T-helper 9 cell (primary cell): Measurements from ENCODE around the gene B4GALT5.
"Not testable (repeated sequence)": the region's sequence is repeated elsewhere in the genome, so short reads cannot be mapped to it uniquely, and the experiment has no call there.

ENCODE experiments used
- DNase-seq: peaks from one replicate; pipeline ENCODE4 v3.0.0-alpha.2; 2020

B4GALT5 gene

GRCh38 chr20:49656304-49656703 is 57.4 kb downstream of the B4GALT5 start:
- no peak for DNase-seq

GRCh38 chr20:49653925-49654434 is 59.7 kb downstream of the B4GALT5 start:
- DNase-seq: no peak

DNA sequence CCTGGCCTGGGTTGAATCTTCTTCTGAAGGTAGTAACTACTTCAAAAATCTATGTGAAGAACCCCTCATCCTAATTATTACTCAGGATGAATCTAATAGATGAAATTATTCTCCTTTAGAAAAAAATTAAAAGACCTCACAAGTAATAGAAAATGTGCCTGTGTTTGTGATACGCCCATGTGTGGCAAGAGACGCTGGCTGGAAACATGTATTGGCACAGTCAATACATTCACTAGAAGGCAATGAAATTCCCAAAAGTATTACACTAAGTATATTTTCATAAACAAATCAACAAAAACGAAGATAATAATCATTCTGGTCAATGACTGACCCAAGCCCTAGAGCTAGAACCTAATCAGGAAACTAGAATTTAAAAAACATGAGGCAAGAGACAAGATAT is 64.0 kb downstream of the B4GALT5 start:
- DNase-seq: no peak

DNA sequence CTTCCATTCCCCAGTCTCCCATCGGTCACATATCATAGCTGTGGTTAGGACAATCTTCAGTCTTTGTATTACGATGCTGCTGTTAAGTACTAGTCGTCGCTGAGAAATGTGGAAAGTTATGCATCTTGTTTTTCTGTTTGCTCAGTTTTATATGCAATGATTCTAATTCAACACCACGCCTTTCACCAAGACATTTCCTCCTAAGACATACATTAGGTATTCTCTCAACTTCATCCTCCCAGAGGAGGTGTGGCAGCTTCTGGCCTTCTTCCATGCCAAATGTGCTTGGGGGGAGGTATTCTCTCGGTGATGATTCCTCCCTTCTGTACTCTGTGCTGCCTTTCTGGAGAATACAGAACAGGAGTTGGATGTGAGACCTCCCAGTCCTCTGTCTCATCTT is 66.1 kb downstream of the B4GALT5 start:
- no peak for DNase-seq

GRCh38 chr20:49646528-49646927 is 67.2 kb downstream of the B4GALT5 start:
- no peak for DNase-seq

- no peak for DNase-seq
These were observed 67.6 kb downstream of the B4GALT5 start for GRCh38 chr20:49646126-49646525.

DNA sequence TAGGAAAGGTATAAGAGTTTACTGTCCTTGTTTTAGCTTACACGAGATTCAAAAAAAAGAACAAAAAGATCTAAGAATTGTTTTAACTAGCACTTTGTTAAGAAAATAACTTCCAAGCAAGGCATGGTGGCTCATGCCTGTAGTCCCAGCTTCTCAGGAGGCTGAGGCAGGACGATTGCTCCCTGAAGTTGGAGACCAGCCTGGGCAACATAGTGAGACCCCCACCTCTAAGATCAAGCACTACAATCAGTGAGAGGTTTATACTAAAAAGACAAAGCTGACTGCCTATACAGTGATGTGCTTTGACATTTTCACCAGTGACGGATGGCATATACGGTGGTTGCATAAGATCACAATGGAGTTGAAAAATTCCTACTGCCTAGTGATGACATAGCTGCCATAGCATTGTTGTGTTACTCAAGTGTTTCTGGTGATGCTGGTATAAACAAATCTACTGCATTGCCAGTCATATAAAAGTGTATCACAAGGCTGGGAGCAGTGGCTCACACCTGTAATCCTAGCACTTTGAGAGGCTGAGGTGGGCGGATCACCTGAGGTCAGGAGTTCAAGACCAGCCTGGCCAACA is 68.6 kb downstream of the B4GALT5 start:
- no peak for DNase-seq

- no peak for DNase-seq
These were observed 70.9 kb downstream of the B4GALT5 start for GRCh38 chr20:49642816-49643215.

GRCh38 chr20:49641683-49642656 is 71.7 kb downstream of the B4GALT5 start:
- no peak for DNase-seq

DNA sequence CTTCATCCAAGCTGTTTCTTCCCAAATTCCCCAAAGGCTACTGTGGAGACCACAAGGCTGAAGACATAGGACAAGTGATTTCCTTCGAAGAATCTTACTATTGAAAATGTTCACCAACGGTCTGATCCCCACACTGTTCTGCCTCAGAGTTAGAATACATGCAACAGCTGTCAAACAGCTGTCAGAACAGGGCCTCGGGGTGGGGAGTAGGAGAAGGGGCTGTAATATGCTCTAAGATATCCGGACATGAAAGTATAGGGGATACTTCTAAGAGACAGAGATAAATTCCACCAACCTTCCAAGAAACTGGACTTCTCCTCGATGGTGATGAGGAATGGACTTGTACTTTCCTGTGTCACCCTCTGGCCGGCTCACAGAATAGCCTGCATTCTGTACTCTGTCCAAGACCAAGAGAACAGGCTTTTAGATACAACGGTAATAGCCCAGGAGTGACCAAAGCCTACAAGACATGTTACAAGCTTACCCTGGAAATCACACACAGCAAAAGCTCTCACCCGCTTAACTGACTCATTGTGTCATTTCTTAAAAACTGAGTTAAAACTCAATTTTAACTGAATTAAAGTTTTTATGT is 76.5 kb downstream of the B4GALT5 start:
- DNase-seq: no peak

DNA sequence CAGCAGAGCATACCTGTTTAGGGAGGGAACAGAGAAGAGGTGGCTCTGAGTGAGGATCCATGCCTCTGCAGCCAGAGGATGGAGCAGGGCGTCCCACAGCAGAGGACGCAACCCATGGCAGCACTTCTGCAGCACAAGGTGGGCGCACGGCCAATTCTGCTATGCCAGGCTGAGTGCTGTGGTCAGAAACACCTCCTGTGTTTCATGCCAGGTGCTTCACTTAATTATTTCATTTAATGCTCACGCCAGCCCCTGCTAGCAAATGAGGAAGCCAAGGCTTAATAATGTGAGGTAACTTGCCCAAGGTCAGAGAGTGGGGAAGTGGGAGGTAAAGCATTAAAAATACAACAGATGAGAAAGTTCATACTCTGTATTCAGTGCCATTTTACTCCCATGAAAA is 77.2 kb downstream of the B4GALT5 start:
- DNase-seq: no peak

- no peak for DNase-seq
These were observed 77.8 kb downstream of the B4GALT5 start for GRCh38 chr20:49635866-49636265.

DNA sequence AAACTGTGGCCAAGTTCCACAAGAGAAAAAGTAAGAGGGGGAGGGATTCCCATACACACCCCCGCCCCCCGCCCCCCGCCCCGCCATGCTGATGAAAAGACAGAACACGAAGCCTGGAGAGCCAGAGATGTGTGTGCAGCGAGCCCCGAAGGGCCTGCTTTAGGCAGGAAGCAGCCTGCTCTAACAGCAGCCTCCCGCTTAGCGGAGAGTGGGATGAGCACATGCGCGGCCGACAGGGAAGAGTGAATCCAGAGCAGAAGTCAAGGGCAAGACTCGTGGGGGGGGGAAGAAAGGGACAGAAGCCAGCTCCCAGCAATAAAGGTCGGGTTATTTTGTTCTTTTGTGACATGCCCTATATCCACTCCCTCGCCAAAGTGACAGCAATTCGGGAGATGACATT is 78.5 kb downstream of the B4GALT5 start:
- DNase-seq: no peak

- no peak for DNase-seq
These were observed 79.6 kb downstream of the B4GALT5 start for GRCh38 chr20:49634116-49634515.

- no peak for DNase-seq
These were observed 80.0 kb downstream of the B4GALT5 start for GRCh38 chr20:49633643-49634042.

GRCh38 chr20:49633023-49633422 is 80.7 kb downstream of the B4GALT5 start:
- no peak for DNase-seq

DNA sequence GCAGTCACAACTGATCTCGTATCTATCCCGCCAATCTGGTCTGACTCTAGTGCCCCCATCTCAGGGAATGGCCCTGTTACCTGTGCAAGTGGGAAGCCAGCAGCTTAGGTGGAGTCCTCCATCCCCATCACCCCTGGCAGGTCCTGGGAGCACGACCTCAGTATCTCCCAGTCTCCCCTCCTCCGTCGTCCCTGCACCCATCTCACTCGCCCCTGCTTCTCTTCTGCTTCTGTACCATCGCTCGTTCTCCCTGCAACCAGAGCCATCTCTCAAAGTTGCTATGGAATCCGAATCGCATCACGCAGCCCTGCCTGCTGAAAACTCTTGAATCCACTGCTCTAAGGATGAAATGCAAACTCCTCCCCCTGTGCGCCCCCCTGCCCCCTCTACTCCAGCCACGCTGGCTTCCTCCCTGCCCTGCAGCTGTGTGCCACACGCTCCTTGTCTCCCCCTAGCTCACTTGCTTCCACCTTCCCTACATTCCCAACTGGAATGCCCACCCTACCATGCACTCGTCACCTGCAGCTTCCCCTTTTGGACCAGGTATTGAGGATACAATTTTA is 81.7 kb downstream of the B4GALT5 start:
- DNase-seq: no peak

- DNase-seq: no peak
These were observed 82.5 kb downstream of the B4GALT5 start for GRCh38 chr20:49631061-49631716.

DNA sequence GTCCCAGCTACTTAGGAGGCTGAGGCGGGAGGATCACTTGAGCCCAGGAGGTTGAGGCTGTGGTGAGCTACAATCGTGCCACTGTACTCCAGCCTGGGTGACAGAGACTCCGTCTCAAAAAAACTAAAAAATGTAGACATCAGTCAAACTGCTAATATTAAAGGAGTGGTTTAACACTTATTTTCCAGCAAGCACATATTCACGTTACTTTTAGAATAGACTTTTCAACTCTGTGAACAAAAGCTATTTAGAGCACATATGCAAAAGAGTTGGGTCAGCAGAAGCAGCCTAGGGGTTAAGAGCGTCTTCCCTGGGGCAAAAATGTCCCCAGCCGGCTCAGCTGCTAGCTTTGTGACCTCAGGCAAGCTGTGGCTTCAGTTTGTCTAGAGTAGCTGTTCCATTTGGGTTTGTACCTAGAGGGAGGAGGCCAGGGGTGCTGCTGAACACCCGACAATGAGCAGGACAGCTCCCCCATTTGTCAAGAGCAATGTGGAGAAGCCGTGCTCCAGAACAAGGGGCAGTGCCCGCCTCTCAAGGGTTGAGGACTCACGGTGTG is 83.2 kb downstream of the B4GALT5 start:
- no peak for DNase-seq

- DNase-seq: no peak
These were observed 84.1 kb downstream of the B4GALT5 start for GRCh38 chr20:49629606-49630005.

DNA sequence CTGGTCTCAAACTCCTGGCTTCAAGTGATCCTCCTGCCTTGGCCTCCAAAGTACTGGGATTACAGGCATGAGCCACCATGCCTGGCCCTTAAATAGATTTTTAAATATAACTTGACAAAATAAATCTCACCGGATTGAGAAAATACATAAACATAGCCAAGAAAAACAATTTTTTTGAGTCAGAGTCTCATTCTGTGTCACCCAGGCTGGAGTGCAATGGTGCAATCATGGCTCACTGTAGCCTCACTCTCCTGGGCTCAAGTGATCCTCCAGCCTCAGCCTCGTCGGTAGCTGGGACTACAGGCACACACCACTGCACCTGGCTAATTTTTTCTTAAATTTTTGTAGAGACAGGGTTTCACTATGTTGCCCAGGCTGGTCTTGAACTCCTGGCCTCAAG is 85.4 kb downstream of the B4GALT5 start:
- not testable (repeated sequence) for DNase-seq

- no peak for DNase-seq
These were observed 86.3 kb downstream of the B4GALT5 start for GRCh38 chr20:49627329-49627761.
